Lower leg skin (tissue), 3 donors: ENCODE measurements around the gene SMIM13.

Experiments
- CTCF ChIP-seq, 3 donors: fragments of 450-650 bp; IDR thresholded peaks; one replicate each; pipeline ENCODE4 v1.5.1; 2016; ENCODE audit warnings: antibody characterized with exemption in 3 of 3, mild to moderate bottlenecking in 3 of 3, moderate library complexity in 2 of 3
- POLR2A ChIP-seq, 2 donors: fragments of 450-650 bp; IDR thresholded peaks; one replicate each; pipeline ENCODE4 v1.6.1; 2016 to 2017; ENCODE audit warnings: antibody characterized with exemption in 2 of 2, mild to moderate bottlenecking in 1 of 2, moderate library complexity in 1 of 2

GRCh38 chr6:11185204-11185842, 91.7 kb downstream of the SMIM13 start:
- no peak for TF ChIP-seq CTCF (IDR thresholded peaks at IDR 0.05)
- TF ChIP-seq POLR2A (IDR thresholded peaks at IDR 0.05), result no peak
